Tibial nerve (tissue), 4 donors: ENCODE measurements around the gene DCDC2C. TPM values are rescaled to one million over a fixed set of nuclear protein-coding genes. Genes with fewer than 3 reads are reported as not detected.
"Not testable (repeated sequence)": the region's sequence is repeated elsewhere in the genome, so short reads cannot be mapped to it uniquely, and the experiment has no call there.

Experiments
- DNase-seq, 2 donors: peaks; one replicate each; pipeline ENCODE4 v3.0.0-alpha.2; 2019; ENCODE audit warnings: low spot score in 2 of 2
- H3K27ac ChIP-seq, 4 donors: fragments of 200-600 bp; sonication (generic) in 3 of 4; one replicate each; pipeline ENCODE4 v1.5.1; 2017 to 2019; ENCODE audit warnings: mild to moderate bottlenecking in 1 of 4
- H3K27me3 ChIP-seq, 2 donors: fragments of 200-600 bp; sonication (generic) in 1 of 2; one replicate each; pipeline versions ENCODE4 v1.5.1 to v1.6.0; 2017 to 2019
- H3K36me3 ChIP-seq, 3 donors: fragments of 200-600 bp; sonication (generic); one replicate each; pipeline ENCODE4 v1.5.1; 2018 to 2019
- H3K4me1 ChIP-seq, 4 donors: fragments of 200-600 bp; sonication (generic) in 3 of 4; one replicate each; pipeline ENCODE4 v1.5.1; 2017 to 2019
- H3K4me3 ChIP-seq, 4 donors: fragments of 200-600 bp; sonication (generic) in 3 of 4; one replicate each; pipeline ENCODE4 v1.5.1; 2017 to 2019; ENCODE audit warnings: mild to moderate bottlenecking in 1 of 4, moderate library complexity in 1 of 4
- H3K9me3 ChIP-seq, 4 donors: fragments of 200-600 bp; sonication (generic) in 3 of 4; one replicate each; pipeline ENCODE4 v1.5.1; 2017 to 2019
- CTCF ChIP-seq, 5 experiments: fragments of 200-600 bp in 3 of 5; fragments of 450-650 bp in 2 of 5; sonication (generic) in 3 of 5; IDR thresholded peaks; one replicate each; pipeline ENCODE4 v1.5.1; 2016 to 2019; ENCODE audit warnings: antibody characterized with exemption in 5 of 5, mild to moderate bottlenecking in 3 of 5, moderate library complexity in 2 of 5
- EP300 ChIP-seq, 2 donors: sonication (generic); formaldehyde crosslinking; IDR thresholded peaks; one replicate each; pipeline ENCODE4 v1.6.1; 2017; ENCODE audit warnings: antibody characterized with exemption in 2 of 2, mild to moderate bottlenecking in 1 of 2
- POLR2A ChIP-seq, 2 donors: fragments of 450-650 bp; IDR thresholded peaks; one replicate each; pipeline ENCODE4 v1.6.1; 2017; ENCODE audit warnings: antibody characterized with exemption in 2 of 2, mild to moderate bottlenecking in 2 of 2, moderate library complexity in 2 of 2
- WGBS, 2 donors: methylation state at CpG; one replicate each; pipeline ENCODE4 v1.1.5; 2018; 5-methylcytosine and 5-hydroxymethylcytosine counted together
- total RNA-seq, 4 donors: library from RNA; depleted of rRNA; stranded (reverse); fragments of >200 nt; gene quantifications; one replicate each; pipeline ENCODE4 v1.1.0, GENCODE V29; 2016

DCDC2C gene
- total RNA-seq, 4 donors from 2014 or later, result 2.9 to 22.3 (median 5.6) TPM

- H3K9me3 ChIP-seq, result no peaks in the 10 kb centered on the region
- peaks cover 0 to 24% (median 4%) of the 10 kb centered on the region in 4 donors for H3K4me1 ChIP-seq
- H3K27ac ChIP-seq, result peak overlapping the region in 1 of 4 donors; percentile 5
- WGBS, 2 donors, result 64 to 65% methylated on average over 34 to 35 of the region's 36 CpGs
- TF ChIP-seq CTCF (IDR thresholded peaks at IDR 0.05) (no peak), EP300 (IDR thresholded peaks at IDR 0.05) (no peak), POLR2A (IDR thresholded peaks at IDR 0.05) (no peak)
- no peak overlapping the region for H3K4me3 ChIP-seq
- no peak for DNase-seq
- no peaks in the 10 kb centered on the region for H3K27me3 ChIP-seq
- no peaks in the 10 kb centered on the region for H3K36me3 ChIP-seq
Observed at GRCh38 chr2:3656762-3657721, 46.3 kb upstream of the DCDC2C start.

GRCh38 chr2:3657881-3658280 lies 45.5 kb upstream of the DCDC2C start, which contains the start of gene ALLC:
TSS of gene ALLC (plus strand) at chr2:3658200. CDS start at chr2:3671158, 12,958 bp downstream.
- H3K4me1 ChIP-seq, result peaks cover 0 to 21% (median 1%) of the 10 kb centered on the region in 4 donors
- no peaks in the 10 kb centered on the region for H3K36me3 ChIP-seq
- TF ChIP-seq POLR2A (IDR thresholded peaks at IDR 0.05) (no peak), EP300 (IDR thresholded peaks at IDR 0.05) (no peak), CTCF (IDR thresholded peaks at IDR 0.05) (no peak)
- DNase-seq, result no peak
- H3K27ac ChIP-seq, result peak within 1 kb of the TSS in 2 of 4 donors; percentile 10 to 74
- H3K27me3 ChIP-seq, result no peaks in the 10 kb centered on the region
- H3K9me3 ChIP-seq, result no peaks in the 10 kb centered on the region
- 90 to 97% methylated on average over 6 to 7 of the region's 7 CpGs for WGBS, 2 donors
- no peak within 1 kb of the TSS for H3K4me3 ChIP-seq

- WGBS, 2 donors, result 66 to 68% methylated on average over 26 of the region's 26 CpGs
- TF ChIP-seq POLR2A (IDR thresholded peaks at IDR 0.05), result no peak
- peak in 1 of 2 donors; percentile 9 for TF ChIP-seq EP300 (IDR thresholded peaks at IDR 0.05)
- H3K4me1 ChIP-seq, result peaks cover 0 to 21% (median 1%) of the 10 kb centered on the region in 4 donors
- no peaks in the 10 kb centered on the region for H3K27me3 ChIP-seq
- H3K36me3 ChIP-seq, result no peaks in the 10 kb centered on the region
- peak overlapping the region in 2 of 4 donors; percentile 36 to 74 for H3K27ac ChIP-seq
- no peaks in the 10 kb centered on the region for H3K9me3 ChIP-seq
- no peak overlapping the region for H3K4me3 ChIP-seq
- peak in 1 of 2 donors; percentile 27 for DNase-seq
Observed at GRCh38 chr2:3659447-3660432, 43.6 kb upstream of the DCDC2C start.

GRCh38 chr2:3660640-3661039 lies 42.7 kb upstream of the DCDC2C start:
- DNase-seq, H3K27me3 ChIP-seq, H3K27ac ChIP-seq, H3K9me3 ChIP-seq, H3K36me3 ChIP-seq, H3K4me3 ChIP-seq: not testable (repeated sequence)
- 92 to 93% methylated on average over 7 of the region's 7 CpGs for WGBS, 2 donors
- H3K4me1 ChIP-seq, result peaks cover 0 to 21% (median 1%) of the 10 kb centered on the region in 4 donors

- Histone ChIP-seq H3K36me3 (no peaks in the 10 kb centered on the region), H3K4me3 (no peak overlapping the region), H3K4me1 (peaks cover 0 to 19% (median 1%) of the 10 kb centered on the region in 4 donors), H3K27ac (no peak overlapping the region), H3K9me3 (no peaks in the 10 kb centered on the region), H3K27me3 (no peaks in the 10 kb centered on the region)
- no peak for DNase-seq
- WGBS, 2 donors, result 83 to 85% methylated on average over 3 of the region's 3 CpGs
- TF ChIP-seq CTCF (IDR thresholded peaks at IDR 0.05) (no peak), POLR2A (IDR thresholded peaks at IDR 0.05) (no peak), EP300 (IDR thresholded peaks at IDR 0.05) (no peak)
Observed at GRCh38 chr2:3661149-3661660, 42.2 kb upstream of the DCDC2C start.
